GM15510 (cell line): ENCODE measurements around the gene RNF19B.

Experiments used
- POLR2A ChIP-seq: IDR thresholded peaks from 3 replicates; pipeline ENCODE4 v1.6.1; 2011; ENCODE audit warnings: borderline replicate concordance; ENCODE audit not compliant: insufficient read length; ENCODE audit errors: extremely low read depth

RNF19B gene

GRCh38 chr1:32901823-32902534 lies 62.6 kb downstream of the RNF19B start:
- TF ChIP-seq POLR2A, result no peak

DNA sequence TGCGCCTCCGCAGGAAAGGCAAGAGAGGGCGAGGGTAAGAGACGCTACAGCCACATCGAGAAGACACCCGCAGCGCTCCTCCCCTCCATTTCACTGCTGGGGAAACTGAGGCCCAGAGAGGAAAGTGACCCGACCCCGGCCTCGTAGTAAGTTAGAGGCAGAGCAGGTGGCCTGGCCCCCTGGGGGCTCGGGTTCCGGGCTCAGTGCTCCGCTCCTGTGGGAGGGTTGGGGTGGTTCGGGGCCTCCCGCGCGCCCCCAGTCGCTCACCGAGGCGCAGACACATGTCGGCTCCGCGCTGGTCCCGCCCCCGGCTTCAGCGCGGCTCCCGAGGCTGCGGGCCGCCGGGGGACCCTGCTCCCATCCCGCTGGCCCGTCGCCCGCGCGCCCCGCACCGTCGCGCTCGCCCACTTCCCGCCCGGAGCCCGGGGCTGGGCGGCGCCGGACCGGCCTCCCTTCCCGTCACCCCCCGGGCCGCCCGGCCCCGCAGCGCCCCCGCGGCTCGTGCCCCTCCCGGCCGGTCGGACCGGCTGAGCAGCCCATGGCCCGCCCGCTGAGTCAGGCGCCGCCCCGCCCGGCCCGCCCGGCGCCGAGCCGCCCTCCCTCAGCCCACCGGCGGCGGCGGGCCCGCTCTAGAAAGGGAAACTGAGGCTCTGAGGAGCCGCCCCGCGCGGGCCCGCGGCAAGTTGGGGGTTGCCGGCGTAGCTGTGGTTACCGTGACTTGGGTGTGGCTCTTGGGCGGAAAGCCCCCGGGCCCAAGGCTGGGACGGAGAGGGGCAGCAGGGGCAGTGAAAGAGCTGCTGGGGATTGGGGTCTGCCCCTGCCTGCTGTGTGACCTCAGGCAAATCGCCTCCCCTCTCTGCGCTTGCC lies 63.4 kb downstream of the RNF19B start, which contains the start of gene TMEM54:
TMEM54 (minus strand) TSS at position 434 of the 867 bp plus-strand sequence; CDS start at position 283, 151 bp downstream.
- no peak for TF ChIP-seq POLR2A

DNA sequence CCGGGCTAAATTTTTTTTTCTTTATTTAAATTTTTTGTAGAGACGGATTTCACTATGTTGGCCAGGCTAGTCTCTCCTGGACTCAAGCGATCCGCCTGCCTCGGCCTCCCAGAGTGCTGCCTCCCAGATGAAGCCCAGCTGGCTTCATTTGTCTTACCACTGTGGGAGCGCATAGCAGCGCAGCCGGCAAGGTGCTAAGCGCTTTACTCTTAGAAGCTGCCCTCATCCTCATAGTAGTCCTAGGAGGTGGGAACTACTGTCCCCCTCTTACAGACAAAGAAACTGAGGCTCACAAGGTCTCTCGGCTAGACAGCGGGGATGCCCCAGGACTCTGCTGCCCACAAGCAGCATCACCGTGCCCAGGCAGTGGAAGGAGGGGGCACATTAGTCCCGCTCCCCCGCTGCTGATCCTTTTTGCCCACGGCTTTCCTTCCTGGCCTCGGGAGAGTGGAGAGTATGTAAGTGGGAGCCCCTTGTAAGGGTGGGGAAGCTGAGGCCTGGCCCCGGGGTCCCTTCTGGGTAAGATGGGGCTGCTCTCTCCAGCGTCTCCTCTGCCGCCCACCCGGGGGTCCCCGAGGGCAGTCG lies 64.1 kb downstream of the RNF19B start:
- TF ChIP-seq POLR2A, result no peak

GRCh38 chr1:32899586-32900296 lies 64.9 kb downstream of the RNF19B start:
- no peak for TF ChIP-seq POLR2A

- no peak for TF ChIP-seq POLR2A
Measured at GRCh38 chr1:32898958-32899357, 65.7 kb downstream of the RNF19B start.

- no peak for TF ChIP-seq POLR2A
Measured at GRCh38 chr1:32898056-32898455, 66.6 kb downstream of the RNF19B start.

- TF ChIP-seq POLR2A, result no peak
Measured at GRCh38 chr1:32897082-32898049, 67.2 kb downstream of the RNF19B start.

DNA sequence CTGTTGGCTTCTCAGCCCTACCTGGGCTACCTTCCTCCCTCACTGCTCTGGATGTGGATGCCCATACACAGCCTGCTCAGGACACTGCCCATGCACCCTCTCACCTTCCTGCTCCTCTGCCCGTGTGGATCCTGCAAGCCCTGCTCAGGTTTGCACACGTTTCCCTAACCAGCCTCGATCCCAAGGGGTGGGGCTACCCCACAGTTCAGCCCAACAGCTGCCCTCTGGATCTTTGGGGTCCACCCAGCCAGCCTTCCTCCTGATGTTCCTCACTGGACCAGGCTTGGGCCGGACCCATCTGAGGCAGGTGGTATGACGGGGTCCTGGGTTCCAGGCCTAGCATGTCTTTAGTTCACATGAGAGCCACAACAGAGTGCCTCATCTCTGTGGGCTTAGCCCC lies 68.2 kb downstream of the RNF19B start:
- TF ChIP-seq POLR2A, result no peak

GRCh38 chr1:32895325-32896215 lies 69.0 kb downstream of the RNF19B start:
- TF ChIP-seq POLR2A, result no peak

GRCh38 chr1:32894681-32895080 lies 69.9 kb downstream of the RNF19B start:
- no peak for TF ChIP-seq POLR2A

DNA sequence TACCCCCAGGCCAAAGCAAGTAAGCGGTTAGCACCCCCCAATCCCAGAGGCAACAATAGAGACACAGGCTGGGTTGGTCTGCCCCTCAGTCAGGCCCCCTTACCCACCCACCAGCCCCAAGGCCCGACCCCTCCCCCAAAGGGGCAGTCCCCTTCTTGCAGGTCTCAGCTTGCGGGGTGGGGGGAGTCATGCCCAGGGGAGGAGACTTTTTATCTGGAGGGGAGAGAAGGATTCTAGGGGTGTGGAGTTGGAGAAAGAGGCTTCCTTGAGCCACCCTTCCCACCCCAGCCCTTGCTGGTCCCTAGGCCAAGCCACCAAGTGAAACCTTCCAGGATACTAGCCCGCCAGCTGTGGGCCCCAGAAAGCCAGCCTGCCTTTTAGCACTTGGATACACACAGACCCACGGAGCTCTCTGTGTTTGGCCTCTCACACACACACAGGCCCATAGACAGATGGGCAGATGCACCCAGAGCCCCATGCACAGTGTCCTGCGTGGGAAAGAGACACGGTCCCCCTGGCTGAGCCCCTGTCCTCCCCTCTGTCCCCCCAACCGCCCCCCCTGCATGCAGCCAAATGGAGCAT lies 70.5 kb downstream of the RNF19B start:
- TF ChIP-seq POLR2A, result no peak
